Measurements from ENCODE around the gene ARHGAP31. TPM values are rescaled to one million over a fixed set of nuclear protein-coding genes. Genes with fewer than 3 reads are reported as not detected.

ARHGAP31 gene
- total RNA-seq, 4 donors from 2014 or later, result 21.8 to 48.7 (median 22.9) TPM

DNA sequence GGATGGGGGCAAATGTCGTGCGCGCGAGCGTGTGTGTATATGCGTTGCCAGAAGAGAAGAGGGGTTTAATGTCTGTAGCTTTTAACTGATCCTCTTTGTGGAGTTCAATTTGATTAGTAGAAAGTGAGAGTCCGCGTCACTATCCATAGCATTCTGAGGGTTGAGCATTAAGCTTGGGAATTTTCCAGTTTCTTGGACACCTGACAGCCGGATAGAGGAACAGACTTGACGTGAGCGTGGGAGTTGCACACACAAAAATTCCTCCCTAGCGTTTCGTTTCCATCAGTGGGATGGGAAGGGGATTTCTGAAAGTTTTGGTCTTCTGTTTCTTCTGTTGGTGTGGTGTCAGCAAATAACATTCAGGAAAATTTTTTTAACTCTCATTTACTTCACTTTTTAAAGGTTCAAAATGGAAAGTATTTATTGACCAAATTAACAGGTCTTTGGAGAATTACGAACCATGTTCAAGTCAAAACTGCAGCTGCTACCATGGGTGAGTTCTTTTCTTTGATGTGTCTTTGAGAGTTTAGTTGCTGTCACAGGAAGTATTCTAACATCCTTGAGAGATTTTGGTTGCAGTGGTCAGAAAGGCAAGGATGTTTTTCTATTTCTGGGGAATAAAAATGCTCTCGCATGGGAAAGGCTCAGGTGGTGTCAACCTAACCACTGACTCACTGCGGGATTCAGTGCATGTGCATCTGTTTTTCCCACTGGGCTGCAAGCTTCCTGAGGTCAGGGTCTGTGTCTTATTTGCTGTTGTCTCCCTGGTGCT, 175.4 kb downstream of the ARHGAP31 start:
- peak overlapping the region; percentile 87 for H3K4me3 ChIP-seq (ENCODE audit: low read depth, poor library complexity, severe bottlenecking)
- intact Hi-C loops (cut with DNase I; ENCODE audit: low total_unique reads), result no loop called here
- no peak for TF ChIP-seq POLR2A (IDR thresholded peaks at IDR 0.05)
- no peak for DNase-seq (ENCODE audit: low spot score in 2 of 2)
- 12% methylated on average over 16 of the region's 16 CpGs for WGBS, 2 donors

Other genes starting within 250 kb of the ARHGAP31 start
- gene TEX55, start 148.2 kb upstream of the ARHGAP31 start, total RNA-seq, result not detected
- 1 to 10 TPM in 3 of 4 donors, under 1 TPM in 1; 0.15 to 2.5 (median 1.8) TPM for gene UPK1B, start 120.8 kb upstream of the ARHGAP31 start, total RNA-seq
- gene B4GALT4, start 53.5 kb upstream of the ARHGAP31 start, total RNA-seq, result 10 to 100 TPM; 23.1 to 44.4 (median 38.2) TPM
- 10 to 100 TPM; 20.9 to 39.9 (median 29.9) TPM for gene TMEM39A, start 169.2 kb downstream of the ARHGAP31 start, total RNA-seq
- gene POGLUT1, start 174.6 kb downstream of the ARHGAP31 start, total RNA-seq, result 10 to 100 TPM in 3 of 4 donors, 1 to 10 TPM in 1; 9.9 to 17.5 (median 13.4) TPM
- 10 to 100 TPM; 40.4 to 41.9 (median 40.5) TPM for gene TIMMDC1, start 204.2 kb downstream of the ARHGAP31 start, total RNA-seq